ENCODE data around the gene RNF213.

The RNF213 gene

DNA sequence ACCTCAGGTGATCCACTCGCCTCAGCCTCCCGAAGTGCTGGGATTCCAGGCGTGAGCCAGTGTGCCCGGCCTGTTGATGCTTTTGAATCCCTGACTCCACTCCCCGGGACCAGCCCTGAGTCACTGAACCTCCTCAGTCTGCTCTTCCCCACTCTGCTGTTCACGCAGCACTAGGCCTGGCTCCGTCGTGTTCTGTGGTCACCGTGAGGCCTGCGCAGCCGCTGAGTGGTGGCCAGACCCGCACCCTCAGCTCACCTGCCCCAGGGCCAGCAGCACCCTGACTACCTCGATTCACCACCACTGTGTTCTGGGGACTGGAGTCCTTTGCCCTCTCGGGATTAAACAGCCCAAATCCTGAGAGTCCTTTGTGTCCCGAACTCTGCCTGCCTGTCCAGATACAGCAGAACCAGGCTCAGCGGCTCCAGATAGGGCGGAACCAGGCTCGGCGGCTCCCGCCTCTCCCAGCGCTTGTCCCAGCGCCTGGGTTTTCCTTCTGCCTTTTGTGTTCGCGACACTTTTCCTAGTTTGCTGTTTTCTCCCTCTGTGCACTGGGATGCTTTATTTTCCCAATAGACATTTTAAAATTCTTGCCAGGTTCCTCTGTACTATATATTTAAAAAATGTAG is 95.7 kb downstream of the RNF213 start:
- H3K9me3 ChIP-seq (ENCODE audit: insufficient read depth, low read length), result peaks cover 9% of the 10 kb centered on the region
- TF ChIP-seq ZNF274 (IDR thresholded peaks at IDR 0.05; ENCODE audit: low read depth, low read length) (no peak), YY1 (IDR thresholded peaks at IDR 0.05; ENCODE audit: insufficient read depth, insufficient read length) (no peak), SUZ12 (IDR thresholded peaks at IDR 0.05; ENCODE audit: extremely low read depth, insufficient read depth, insufficient read length) (no peak)
- no peak for DNase-seq (ENCODE audit: low read depth, low spot score)
- no peak overlapping the region for H3K4me3 ChIP-seq (ENCODE audit: insufficient read length, low read depth)
- H3K4me1 ChIP-seq (ENCODE audit: insufficient read depth, insufficient read length), result no peaks in the 10 kb centered on the region
- no peaks in the 10 kb centered on the region for H3K27me3 ChIP-seq (ENCODE audit: insufficient read depth, insufficient read length)
- H3K36me3 ChIP-seq (ENCODE audit: insufficient read depth, insufficient read length, low read length), result peaks cover 83% of the 10 kb centered on the region
- no peak overlapping the region for H3K9ac ChIP-seq (ENCODE audit: insufficient read length, low read depth)

DNA sequence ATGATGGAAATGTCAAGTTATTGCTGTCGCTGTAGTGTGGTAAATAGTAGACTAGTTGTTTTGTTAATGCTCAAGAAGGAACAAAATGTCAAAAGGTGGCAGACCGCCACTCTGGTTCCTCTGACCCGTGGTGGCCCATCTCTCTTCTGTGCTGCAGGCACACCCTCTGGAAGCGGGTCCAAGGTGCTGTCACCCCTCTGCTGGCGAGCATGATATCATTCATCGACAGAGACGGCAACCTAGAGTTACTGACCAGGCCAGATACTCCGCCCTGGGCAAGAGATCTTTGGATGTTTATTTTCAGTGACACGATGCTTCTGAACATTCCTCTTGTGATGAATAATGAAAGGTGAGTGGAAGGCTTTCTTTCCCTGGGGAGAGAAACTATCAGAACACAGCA is 97.5 kb downstream of the RNF213 start:
- Histone ChIP-seq H3K9ac (ENCODE audit: insufficient read length, low read depth) (no peak overlapping the region), H3K4me3 (ENCODE audit: insufficient read length, low read depth) (no peak overlapping the region), H3K36me3 (ENCODE audit: insufficient read depth, insufficient read length, low read length) (peaks cover 84% of the 10 kb centered on the region), H3K9me3 (ENCODE audit: insufficient read depth, low read length) (peaks cover 9% of the 10 kb centered on the region), H3K4me1 (ENCODE audit: insufficient read depth, insufficient read length) (no peaks in the 10 kb centered on the region), H3K27me3 (ENCODE audit: insufficient read depth, insufficient read length) (no peaks in the 10 kb centered on the region)
- TF ChIP-seq ZNF274 (IDR thresholded peaks at IDR 0.05; ENCODE audit: low read depth, low read length) (no peak), YY1 (IDR thresholded peaks at IDR 0.05; ENCODE audit: insufficient read depth, insufficient read length) (no peak)
- no peak for DNase-seq (ENCODE audit: low read depth, low spot score)

DNA sequence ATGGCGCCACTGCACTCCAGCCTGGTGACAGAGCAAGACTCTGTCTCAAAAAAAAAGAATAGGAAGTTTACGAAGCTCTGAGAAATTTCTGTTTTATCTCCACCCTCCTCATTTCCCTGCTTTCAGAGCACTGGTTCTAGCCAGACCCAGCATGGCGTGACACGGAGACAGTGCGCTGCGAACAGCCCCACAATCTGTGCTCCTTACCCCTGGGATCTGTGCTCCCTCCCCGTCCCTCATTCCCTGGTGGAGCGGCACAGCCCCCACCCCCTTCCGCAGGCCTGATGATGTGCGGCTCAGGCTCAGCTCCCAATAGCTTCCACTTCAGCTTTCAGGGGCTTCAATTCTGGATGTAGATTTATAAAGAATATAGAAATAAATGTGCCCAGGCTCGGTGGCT is 98.2 kb downstream of the RNF213 start:
- TF ChIP-seq SUZ12 (IDR thresholded peaks at IDR 0.05; ENCODE audit: extremely low read depth, insufficient read depth, insufficient read length) (no peak), YY1 (IDR thresholded peaks at IDR 0.05; ENCODE audit: insufficient read depth, insufficient read length) (no peak), ZNF274 (IDR thresholded peaks at IDR 0.05; ENCODE audit: low read depth, low read length) (no peak)
- Histone ChIP-seq H3K27me3 (ENCODE audit: insufficient read depth, insufficient read length) (no peaks in the 10 kb centered on the region), H3K9ac (ENCODE audit: insufficient read length, low read depth) (no peak overlapping the region), H3K36me3 (ENCODE audit: insufficient read depth, insufficient read length, low read length) (peaks cover 84% of the 10 kb centered on the region), H3K4me1 (ENCODE audit: insufficient read depth, insufficient read length) (no peaks in the 10 kb centered on the region), H3K9me3 (ENCODE audit: insufficient read depth, low read length) (peaks cover 9% of the 10 kb centered on the region), H3K4me3 (ENCODE audit: insufficient read length, low read depth) (no peak overlapping the region)
- DNase-seq (ENCODE audit: low read depth, low spot score), result no peak

DNA sequence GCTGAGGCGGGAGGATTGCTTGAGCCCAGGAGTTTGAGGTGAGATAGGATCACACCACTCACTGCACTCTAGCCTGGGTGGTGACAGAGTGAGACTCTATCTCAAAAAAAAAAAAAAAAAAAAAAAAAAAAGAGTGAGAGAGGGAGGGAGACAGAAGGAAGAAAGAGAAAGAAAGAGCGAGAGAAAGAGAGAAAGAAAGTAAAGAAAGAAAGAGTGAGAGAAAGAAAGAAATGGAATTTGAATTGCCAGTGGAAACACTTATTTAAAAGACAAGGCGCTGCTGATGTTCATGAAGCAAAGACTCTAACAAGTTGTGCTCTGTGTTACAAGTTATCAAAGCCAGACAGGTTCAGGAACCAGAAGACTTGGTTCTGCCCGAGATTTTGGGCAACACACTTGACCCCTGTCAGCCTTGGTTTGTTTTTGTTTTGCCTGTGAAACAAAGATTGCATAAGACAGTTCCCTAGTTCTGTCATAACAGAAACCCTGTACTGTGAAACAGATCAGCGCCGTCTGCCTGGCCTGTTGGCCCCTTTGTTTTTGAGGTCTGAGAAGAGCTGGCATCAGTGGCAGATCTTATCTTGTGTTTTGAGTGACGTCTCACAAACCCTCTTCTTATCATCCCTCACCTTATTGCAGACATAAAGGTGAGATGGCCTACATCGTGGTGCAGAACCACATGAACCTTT is 98.9 kb downstream of the RNF213 start:
- H3K9ac ChIP-seq (ENCODE audit: insufficient read length, low read depth), result no peak overlapping the region
- H3K4me3 ChIP-seq (ENCODE audit: insufficient read length, low read depth), result no peak overlapping the region
- DNase-seq (ENCODE audit: low read depth, low spot score), result no peak
- peaks cover 9% of the 10 kb centered on the region for H3K9me3 ChIP-seq (ENCODE audit: insufficient read depth, low read length)
- TF ChIP-seq SUZ12 (IDR thresholded peaks at IDR 0.05; ENCODE audit: extremely low read depth, insufficient read depth, insufficient read length), result no peak
- TF ChIP-seq YY1 (IDR thresholded peaks at IDR 0.05; ENCODE audit: insufficient read depth, insufficient read length), result no peak
- no peak for TF ChIP-seq ZNF274 (IDR thresholded peaks at IDR 0.05; ENCODE audit: low read depth, low read length)
- H3K4me1 ChIP-seq (ENCODE audit: insufficient read depth, insufficient read length), result no peaks in the 10 kb centered on the region
- H3K36me3 ChIP-seq (ENCODE audit: insufficient read depth, insufficient read length, low read length), result peaks cover 84% of the 10 kb centered on the region
- no peaks in the 10 kb centered on the region for H3K27me3 ChIP-seq (ENCODE audit: insufficient read depth, insufficient read length)

DNA sequence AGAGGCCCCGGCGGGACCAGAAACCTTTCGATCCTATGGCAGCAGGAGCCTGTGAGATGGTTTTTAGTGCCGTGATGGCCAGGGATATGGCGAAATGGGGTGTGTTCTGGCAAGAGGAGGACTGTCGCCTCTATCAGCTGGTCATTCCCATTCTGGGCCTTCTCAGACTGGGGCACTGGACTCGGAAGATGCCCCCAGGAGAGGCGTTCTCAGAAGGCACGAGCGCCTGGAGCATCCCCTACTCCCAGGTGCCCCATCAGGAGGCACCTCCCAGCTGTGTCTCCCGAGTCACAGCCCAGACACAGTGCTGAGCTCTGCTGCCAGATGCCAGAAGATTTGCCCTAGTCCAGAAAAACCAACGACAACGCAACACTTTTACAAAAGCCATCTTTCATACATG is 99.7 kb downstream of the RNF213 start:
- Histone ChIP-seq H3K4me1 (ENCODE audit: insufficient read depth, insufficient read length) (no peaks in the 10 kb centered on the region), H3K9ac (ENCODE audit: insufficient read length, low read depth) (no peak overlapping the region), H3K36me3 (ENCODE audit: insufficient read depth, insufficient read length, low read length) (peaks cover 86% of the 10 kb centered on the region), H3K4me3 (ENCODE audit: insufficient read length, low read depth) (no peak overlapping the region), H3K27me3 (ENCODE audit: insufficient read depth, insufficient read length) (no peaks in the 10 kb centered on the region), H3K9me3 (ENCODE audit: insufficient read depth, low read length) (peaks cover 9% of the 10 kb centered on the region)
- TF ChIP-seq ZNF274 (IDR thresholded peaks at IDR 0.05; ENCODE audit: low read depth, low read length), result no peak
- TF ChIP-seq YY1 (IDR thresholded peaks at IDR 0.05; ENCODE audit: insufficient read depth, insufficient read length), result no peak
- no peak for TF ChIP-seq SUZ12 (IDR thresholded peaks at IDR 0.05; ENCODE audit: extremely low read depth, insufficient read depth, insufficient read length)
- no peak for DNase-seq (ENCODE audit: low read depth, low spot score)

DNA sequence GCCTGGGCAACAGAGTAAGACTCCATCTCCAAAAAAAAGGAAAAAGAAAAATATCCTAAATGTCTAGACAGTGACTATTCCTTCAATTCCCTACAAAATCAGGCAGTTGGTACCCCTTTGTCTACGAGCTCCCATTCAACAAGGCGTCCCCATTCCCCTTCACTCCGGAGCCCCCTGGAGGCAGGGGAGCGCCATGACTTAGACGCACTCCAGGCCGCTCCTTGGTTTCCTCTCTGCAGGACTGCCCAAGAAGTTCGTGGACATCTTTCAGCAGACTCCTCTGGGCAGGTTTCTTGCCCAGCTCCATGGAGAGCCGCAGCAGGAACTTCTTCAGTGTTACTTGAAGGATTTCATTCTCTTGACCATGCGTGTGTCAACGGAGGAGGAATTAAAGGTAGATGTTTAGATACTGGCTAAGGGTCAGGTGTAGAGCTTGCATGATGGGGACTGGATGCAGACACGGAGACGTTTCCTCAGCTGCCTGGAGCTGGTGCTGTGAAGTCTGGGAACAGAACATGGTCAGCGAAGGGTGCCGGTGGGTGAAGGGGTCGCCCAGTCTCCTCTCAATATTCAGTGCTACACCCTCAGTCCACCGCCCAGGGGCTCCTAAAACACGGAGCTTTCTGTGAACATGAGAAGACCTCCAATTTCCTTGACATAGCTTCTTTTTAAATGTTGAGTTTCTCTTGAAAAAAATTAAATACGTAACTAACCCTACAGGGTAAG is 101.0 kb downstream of the RNF213 start:
- no peak overlapping the region for H3K4me3 ChIP-seq (ENCODE audit: insufficient read length, low read depth)
- peaks cover 9% of the 10 kb centered on the region for H3K9me3 ChIP-seq (ENCODE audit: insufficient read depth, low read length)
- TF ChIP-seq ZNF274 (IDR thresholded peaks at IDR 0.05; ENCODE audit: low read depth, low read length) (no peak), YY1 (IDR thresholded peaks at IDR 0.05; ENCODE audit: insufficient read depth, insufficient read length) (no peak), SUZ12 (IDR thresholded peaks at IDR 0.05; ENCODE audit: extremely low read depth, insufficient read depth, insufficient read length) (no peak)
- no peaks in the 10 kb centered on the region for H3K27me3 ChIP-seq (ENCODE audit: insufficient read depth, insufficient read length)
- no peaks in the 10 kb centered on the region for H3K4me1 ChIP-seq (ENCODE audit: insufficient read depth, insufficient read length)
- peak; percentile 23 for DNase-seq (ENCODE audit: low read depth, low spot score)
- peaks cover 92% of the 10 kb centered on the region for H3K36me3 ChIP-seq (ENCODE audit: insufficient read depth, insufficient read length, low read length)
- no peak overlapping the region for H3K9ac ChIP-seq (ENCODE audit: insufficient read length, low read depth)
